PFSK-1 (cell line): ENCODE measurements around the gene DPEP1.

Source experiments
- FOXP2 ChIP-seq: optimal IDR thresholded peaks from 2 replicates; pipeline ENCODE3; 2011; ENCODE audit warnings: borderline replicate concordance, control low read depth, inconsistent platforms; ENCODE audit not compliant: insufficient read depth; ENCODE audit errors: extremely low read length, extremely low read depth
- POLR2AphosphoS5 ChIP-seq: IDR thresholded peaks from 2 replicates; pipeline ENCODE4 v1.6.1; 2012; ENCODE audit warnings: low read depth, mild to moderate bottlenecking, control low read depth, low read length, moderate library complexity
- SIN3A ChIP-seq: IDR thresholded peaks from 2 replicates; pipeline ENCODE4 v1.6.1; 2012; ENCODE audit warnings: mild to moderate bottlenecking, low read length, moderate library complexity, borderline replicate concordance; ENCODE audit not compliant: insufficient read depth
- TAF1 ChIP-seq: IDR thresholded peaks from 2 replicates; pipeline ENCODE4 v1.6.1; 2012; ENCODE audit warnings: low read length, control low read depth, borderline replicate concordance; ENCODE audit not compliant: insufficient read depth
- TF ChIP-seq, protein P1 (sequence below), 2 experiments: IDR thresholded peaks; 2 replicates each; pipeline versions ENCODE4 v1.6.1 to v1.8.0; 2011 to 2012; ENCODE audit warnings: low read depth in 2 of 2, low read length in 2 of 2, control low read depth in 1 of 2, inconsistent platforms in 1 of 2, mild to moderate bottlenecking in 1 of 2, moderate library complexity in 1 of 2; ENCODE audit not compliant: insufficient read depth in 1 of 2

The DPEP1 gene

GRCh38 chr16:89576153-89577054, 37.0 kb upstream of the DPEP1 start:
- TF ChIP-seq FOXP2 (no peak), POLR2AphosphoS5 (no peak), TAF1 (no peak), SIN3A (no peak)
- TF ChIP-seq, protein P1, sequence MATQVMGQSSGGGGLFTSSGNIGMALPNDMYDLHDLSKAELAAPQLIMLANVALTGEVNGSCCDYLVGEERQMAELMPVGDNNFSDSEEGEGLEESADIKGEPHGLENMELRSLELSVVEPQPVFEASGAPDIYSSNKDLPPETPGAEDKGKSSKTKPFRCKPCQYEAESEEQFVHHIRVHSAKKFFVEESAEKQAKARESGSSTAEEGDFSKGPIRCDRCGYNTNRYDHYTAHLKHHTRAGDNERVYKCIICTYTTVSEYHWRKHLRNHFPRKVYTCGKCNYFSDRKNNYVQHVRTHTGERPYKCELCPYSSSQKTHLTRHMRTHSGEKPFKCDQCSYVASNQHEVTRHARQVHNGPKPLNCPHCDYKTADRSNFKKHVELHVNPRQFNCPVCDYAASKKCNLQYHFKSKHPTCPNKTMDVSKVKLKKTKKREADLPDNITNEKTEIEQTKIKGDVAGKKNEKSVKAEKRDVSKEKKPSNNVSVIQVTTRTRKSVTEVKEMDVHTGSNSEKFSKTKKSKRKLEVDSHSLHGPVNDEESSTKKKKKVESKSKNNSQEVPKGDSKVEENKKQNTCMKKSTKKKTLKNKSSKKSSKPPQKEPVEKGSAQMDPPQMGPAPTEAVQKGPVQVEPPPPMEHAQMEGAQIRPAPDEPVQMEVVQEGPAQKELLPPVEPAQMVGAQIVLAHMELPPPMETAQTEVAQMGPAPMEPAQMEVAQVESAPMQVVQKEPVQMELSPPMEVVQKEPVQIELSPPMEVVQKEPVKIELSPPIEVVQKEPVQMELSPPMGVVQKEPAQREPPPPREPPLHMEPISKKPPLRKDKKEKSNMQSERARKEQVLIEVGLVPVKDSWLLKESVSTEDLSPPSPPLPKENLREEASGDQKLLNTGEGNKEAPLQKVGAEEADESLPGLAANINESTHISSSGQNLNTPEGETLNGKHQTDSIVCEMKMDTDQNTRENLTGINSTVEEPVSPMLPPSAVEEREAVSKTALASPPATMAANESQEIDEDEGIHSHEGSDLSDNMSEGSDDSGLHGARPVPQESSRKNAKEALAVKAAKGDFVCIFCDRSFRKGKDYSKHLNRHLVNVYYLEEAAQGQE (IDR thresholded peaks at IDR 0.05; ENCODE audit: insufficient read depth in 1 of 2, low read depth in 2 of 2, low read length in 2 of 2) = no peak

- no peak for TF ChIP-seq SIN3A
- no peak for TF ChIP-seq TAF1
These were observed 36.2 kb upstream of the DPEP1 start for GRCh38 chr16:89577055-89577759.

- TF ChIP-seq, protein P1 (IDR thresholded peaks at IDR 0.05; ENCODE audit: insufficient read depth in 1 of 2, low read depth in 2 of 2, low read length in 2 of 2) = no peak
- TF ChIP-seq TAF1 (no peak), POLR2AphosphoS5 (no peak), FOXP2 (no peak), SIN3A (no peak)
These were observed 34.1 kb upstream of the DPEP1 start for GRCh38 chr16:89579351-89579750.

DNA sequence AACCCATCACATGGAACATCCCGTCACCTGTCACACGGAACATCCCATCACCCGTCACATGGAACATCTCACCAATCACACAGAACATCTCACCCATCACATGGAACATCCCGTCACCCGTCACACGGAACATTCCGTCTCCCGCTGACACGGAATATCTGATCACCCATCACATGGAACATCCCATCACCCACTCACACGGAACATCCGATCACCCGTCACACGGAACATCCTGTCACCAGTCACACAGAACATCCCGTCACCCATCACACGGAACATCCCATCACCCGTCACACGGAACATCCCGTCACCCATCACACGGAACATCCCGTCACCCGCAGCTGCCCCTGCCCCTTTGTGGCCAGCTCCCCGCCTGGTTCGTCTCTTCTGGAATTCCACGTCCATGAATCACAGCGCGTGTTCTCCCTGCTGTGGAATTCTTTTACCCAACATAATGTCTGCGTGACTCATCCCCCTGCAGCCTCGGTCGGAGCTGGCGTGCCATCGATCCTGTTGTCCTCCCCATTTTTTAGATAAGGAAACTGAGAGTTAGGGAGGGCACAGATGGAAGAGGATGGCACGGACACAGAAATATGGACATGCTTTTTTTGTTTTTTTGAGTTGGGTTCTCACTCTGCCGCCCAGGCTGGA, 32.3 kb upstream of the DPEP1 start:
- TF ChIP-seq SIN3A = no peak
- TF ChIP-seq, protein P1 (IDR thresholded peaks at IDR 0.05; ENCODE audit: insufficient read depth in 1 of 2, low read depth in 2 of 2, low read length in 2 of 2) = no peak
- no peak for TF ChIP-seq POLR2AphosphoS5
- TF ChIP-seq FOXP2 = no peak
- TF ChIP-seq TAF1 = no peak

- peak; percentile 39 for TF ChIP-seq FOXP2
- no peak for TF ChIP-seq SIN3A
- TF ChIP-seq, protein P1 (IDR thresholded peaks at IDR 0.05; ENCODE audit: insufficient read depth in 1 of 2, low read depth in 2 of 2, low read length in 2 of 2) = no peak
These were observed 31.4 kb upstream of the DPEP1 start for GRCh38 chr16:89581861-89582563.
